NT2/D1 (cell line): ENCODE results near the gene GAGE12D.
"Not testable (repeated sequence)": the region's sequence is repeated elsewhere in the genome, so short reads cannot be mapped to it uniquely, and the experiment has no call there.

Experiments
- SUZ12 ChIP-seq: IDR thresholded peaks from 2 replicates; pipeline ENCODE4 v1.6.1; 2011; ENCODE audit not compliant: insufficient read length, insufficient read depth; ENCODE audit errors: extremely low read depth
- YY1 ChIP-seq: IDR thresholded peaks from 2 replicates; pipeline ENCODE4 v1.6.1; 2011; ENCODE audit not compliant: insufficient read length, insufficient read depth
- ZNF274 ChIP-seq: IDR thresholded peaks from 2 replicates; pipeline ENCODE4 v1.6.1; 2011; ENCODE audit warnings: mild to moderate bottlenecking, low read depth, low read length

GRCh38 chrX:49560542-49560941 is 19.0 kb downstream of the GAGE12D start, which contains the start of gene GAGE12F:
- not testable (repeated sequence) for TF ChIP-seq YY1, ZNF274, SUZ12
